GM19324 (cell line): Measurements from ENCODE around the gene EPAS1.

Experiments
- ATAC-seq: cut with Tn5 transposase; IDR thresholded peaks from one replicate; pipeline ENCODE4 v1.9.1; 2021; ENCODE audit warnings: mild to moderate bottlenecking, moderate library complexity; ENCODE audit not compliant: unreplicated experiment, low FRiP score

Gene EPAS1

GRCh38 chr2:46358713-46359112 lies 61.5 kb downstream of the EPAS1 start:
- ATAC-seq: no peak

- no peak for ATAC-seq
These were observed 63.1 kb downstream of the EPAS1 start for GRCh38 chr2:46360303-46360702.

- ATAC-seq: no peak
These were observed 64.9 kb downstream of the EPAS1 start for GRCh38 chr2:46361920-46362666.

- no peak for ATAC-seq
These were observed 65.4 kb downstream of the EPAS1 start for GRCh38 chr2:46362667-46363012.

GRCh38 chr2:46363535-46364170 lies 66.4 kb downstream of the EPAS1 start:
- no peak for ATAC-seq

GRCh38 chr2:46364797-46365457 lies 67.7 kb downstream of the EPAS1 start:
- ATAC-seq: no peak

GRCh38 chr2:46365913-46366667 lies 68.9 kb downstream of the EPAS1 start:
- no peak for ATAC-seq

- no peak for ATAC-seq
These were observed 69.5 kb downstream of the EPAS1 start for GRCh38 chr2:46366668-46367052.

GRCh38 chr2:46367286-46367685 lies 70.1 kb downstream of the EPAS1 start:
- ATAC-seq: no peak

- no peak for ATAC-seq
These were observed 71.2 kb downstream of the EPAS1 start for GRCh38 chr2:46368401-46368800.

- ATAC-seq: no peak
These were observed 72.6 kb downstream of the EPAS1 start for GRCh38 chr2:46369783-46370182.

GRCh38 chr2:46371854-46372253 lies 74.6 kb downstream of the EPAS1 start:
- no peak for ATAC-seq

GRCh38 chr2:46372475-46372874 lies 75.3 kb downstream of the EPAS1 start:
- no peak for ATAC-seq

- no peak for ATAC-seq
These were observed 76.0 kb downstream of the EPAS1 start for GRCh38 chr2:46373238-46373637.

- ATAC-seq: no peak
These were observed 78.4 kb downstream of the EPAS1 start for GRCh38 chr2:46375566-46376125.

- no peak for ATAC-seq
These were observed 79.4 kb downstream of the EPAS1 start for GRCh38 chr2:46376586-46376985.

GRCh38 chr2:46377101-46377581 lies 79.9 kb downstream of the EPAS1 start:
- ATAC-seq: no peak

- ATAC-seq: no peak
These were observed 80.7 kb downstream of the EPAS1 start for GRCh38 chr2:46377666-46378560.

- no peak for ATAC-seq
These were observed 81.4 kb downstream of the EPAS1 start for GRCh38 chr2:46378616-46379015.
